NCI-H1694 (cell line): ENCODE measurements around the gene GPR139.

Source experiments
- DNase-seq: peaks from one replicate; lab custom pipeline; 2025; lab: John Stamatoyannopoulos, UW

Gene GPR139

GRCh38 chr16:20053336-20053735 lies 20.4 kb downstream of the GPR139 start:
- DNase-seq = no peak

GRCh38 chr16:20051611-20052010 lies 22.1 kb downstream of the GPR139 start:
- DNase-seq = no peak

GRCh38 chr16:20051147-20051546 lies 22.5 kb downstream of the GPR139 start:
- DNase-seq = no peak

GRCh38 chr16:20049831-20050230 lies 23.9 kb downstream of the GPR139 start:
- no peak for DNase-seq

GRCh38 chr16:20045886-20046285 lies 27.8 kb downstream of the GPR139 start:
- no peak for DNase-seq

- no peak for DNase-seq
Measured at GRCh38 chr16:20042848-20043247, 30.8 kb downstream of the GPR139 start.

- DNase-seq = no peak
Measured at GRCh38 chr16:20041924-20042596, 31.6 kb downstream of the GPR139 start.

- no peak for DNase-seq
Measured at GRCh38 chr16:20040011-20040410, 33.7 kb downstream of the GPR139 start.

GRCh38 chr16:20029611-20030010 lies 44.1 kb downstream of the GPR139 start:
- DNase-seq = no peak

GRCh38 chr16:20026361-20027072 lies 47.2 kb downstream of the GPR139 start:
- no peak for DNase-seq

- DNase-seq = no peak
Measured at GRCh38 chr16:20023190-20023589, 50.5 kb downstream of the GPR139 start.

- DNase-seq = no peak
Measured at GRCh38 chr16:20020976-20021375, 52.7 kb downstream of the GPR139 start.

- DNase-seq = no peak
Measured at GRCh38 chr16:20020083-20020482, 53.6 kb downstream of the GPR139 start.

GRCh38 chr16:20016234-20016633 lies 57.5 kb downstream of the GPR139 start:
- no peak for DNase-seq

GRCh38 chr16:20004931-20005330 lies 68.8 kb downstream of the GPR139 start:
- no peak for DNase-seq

GRCh38 chr16:20002936-20003335 lies 70.8 kb downstream of the GPR139 start:
- no peak for DNase-seq

GRCh38 chr16:20001856-20002707 lies 71.6 kb downstream of the GPR139 start:
- DNase-seq = no peak

- DNase-seq = no peak
Measured at GRCh38 chr16:19997734-19998133, 76.0 kb downstream of the GPR139 start.

- no peak for DNase-seq
Measured at GRCh38 chr16:19997264-19997663, 76.4 kb downstream of the GPR139 start.

- DNase-seq = no peak
Measured at GRCh38 chr16:19994466-19995170, 79.1 kb downstream of the GPR139 start.

- DNase-seq = no peak
Measured at GRCh38 chr16:19991614-19992013, 82.1 kb downstream of the GPR139 start.

GRCh38 chr16:19984135-19984534 lies 89.6 kb downstream of the GPR139 start:
- DNase-seq = no peak
